HepG2 (cell line): ENCODE data around the gene RPL3. TPM values are rescaled to one million over a fixed set of nuclear protein-coding genes. Genes with fewer than 3 reads are reported as not detected.
A peak's percentile ranks its signal among the peaks of the same experiment; 100 is the strongest.

ENCODE experiments used
- KLF11 ChIP-seq: IDR thresholded peaks from 2 replicates; pipeline ENCODE4 v1.6.1; 2016; ENCODE audit warnings: missing compliant biosample characterization
- MTA3 ChIP-seq: sonication (generic); formaldehyde crosslinking; IDR thresholded peaks from 2 replicates; pipeline ENCODE4 v1.4.0; 2020; ENCODE audit warnings: missing genetic modification reagents
- MXI1 ChIP-seq: IDR thresholded peaks from 3 replicates; pipeline ENCODE4 v1.6.1; 2012; ENCODE audit warnings: low read depth, low read length, inconsistent platforms, borderline replicate concordance
- NR3C1 ChIP-seq: sonication (generic); formaldehyde crosslinking; IDR thresholded peaks from 2 replicates; pipeline ENCODE4 v1.4.0; 2020; ENCODE audit warnings: missing genetic modification reagents
- PHF5A ChIP-seq: IDR thresholded peaks from one replicate; pipeline ENCODE4 v1.6.1; 2018; ENCODE audit warnings: low read depth, missing genetic modification reagents; ENCODE audit not compliant: unreplicated experiment
- ZBTB46 ChIP-seq: sonication (generic); formaldehyde crosslinking; IDR thresholded peaks from 2 replicates; pipeline ENCODE4 v1.4.0; 2020; ENCODE audit warnings: mild to moderate bottlenecking, missing genetic modification reagents, borderline replicate concordance
- ZNF275 ChIP-seq: sonication (generic); formaldehyde crosslinking; IDR thresholded peaks from 2 replicates; pipeline ENCODE4 v1.8.0; 2022; ENCODE audit warnings: missing genetic modification reagents, mild to moderate bottlenecking, inconsistent platforms, borderline replicate concordance
- ZNF280D ChIP-seq: sonication (generic); formaldehyde crosslinking; IDR thresholded peaks from 2 replicates; pipeline ENCODE4 v1.5.1; 2020; ENCODE audit warnings: mild to moderate bottlenecking, missing genetic modification reagents
- ZNF451 ChIP-seq: sonication (generic); formaldehyde crosslinking; IDR thresholded peaks from 2 replicates; pipeline ENCODE4 v1.5.0; 2020; ENCODE audit warnings: mild to moderate bottlenecking, missing genetic modification reagents
- ZNF552 ChIP-seq: sonication (generic); formaldehyde crosslinking; IDR thresholded peaks from 2 replicates; pipeline ENCODE4 v1.9.0; 2022; ENCODE audit warnings: missing genetic modification reagents, mild to moderate bottlenecking, borderline replicate concordance
- ZNF652 ChIP-seq: IDR thresholded peaks from 2 replicates; pipeline ENCODE4 v1.6.1; 2016; ENCODE audit warnings: low read depth, borderline replicate concordance
- polyA plus RNA-seq, 8 experiments: library from polyadenylated mRNA; depleted of rRNA in 3 of 8; stranded (reverse) in 7 of 8; unstranded in 1 of 8; fragments of >200 nt; fragmentation: Illumina TruSeq in 4 of 8; extraction: Trizol in 4 of 8; gene quantifications; 2 replicates each; pipeline versions ENCODE4 v1.2.1 to v1.2.3, GENCODE V29; 2011 to 2016; ENCODE audit warnings: low read depth in 4 of 8, missing spikeins in 1 of 8, mixed read lengths in 1 of 8; ENCODE audit not compliant: insufficient read depth in 1 of 8
- total RNA-seq, 5 experiments: library from RNA; depleted of rRNA; stranded (reverse); fragments of >200 nt; fragmentation: Illumina TruSeq; extraction: Trizol; gene quantifications; 2 replicates each; pipeline ENCODE4 v1.2.3, GENCODE V29; 2016; ENCODE audit warnings: low read depth in 1 of 5
- TF ChIP-seq, protein P1 (sequence below): sonication (generic); formaldehyde crosslinking; IDR thresholded peaks from 2 replicates; pipeline ENCODE4 v1.4.0; 2020; ENCODE audit warnings: missing genetic modification reagents

RPL3 gene
- total and polyA plus RNA-seq, 2 of the 13 experiments (the other 11 are each of a cell fraction or from before 2014, with no cell fraction given): 1,051 to 3,279 TPM

DNA sequence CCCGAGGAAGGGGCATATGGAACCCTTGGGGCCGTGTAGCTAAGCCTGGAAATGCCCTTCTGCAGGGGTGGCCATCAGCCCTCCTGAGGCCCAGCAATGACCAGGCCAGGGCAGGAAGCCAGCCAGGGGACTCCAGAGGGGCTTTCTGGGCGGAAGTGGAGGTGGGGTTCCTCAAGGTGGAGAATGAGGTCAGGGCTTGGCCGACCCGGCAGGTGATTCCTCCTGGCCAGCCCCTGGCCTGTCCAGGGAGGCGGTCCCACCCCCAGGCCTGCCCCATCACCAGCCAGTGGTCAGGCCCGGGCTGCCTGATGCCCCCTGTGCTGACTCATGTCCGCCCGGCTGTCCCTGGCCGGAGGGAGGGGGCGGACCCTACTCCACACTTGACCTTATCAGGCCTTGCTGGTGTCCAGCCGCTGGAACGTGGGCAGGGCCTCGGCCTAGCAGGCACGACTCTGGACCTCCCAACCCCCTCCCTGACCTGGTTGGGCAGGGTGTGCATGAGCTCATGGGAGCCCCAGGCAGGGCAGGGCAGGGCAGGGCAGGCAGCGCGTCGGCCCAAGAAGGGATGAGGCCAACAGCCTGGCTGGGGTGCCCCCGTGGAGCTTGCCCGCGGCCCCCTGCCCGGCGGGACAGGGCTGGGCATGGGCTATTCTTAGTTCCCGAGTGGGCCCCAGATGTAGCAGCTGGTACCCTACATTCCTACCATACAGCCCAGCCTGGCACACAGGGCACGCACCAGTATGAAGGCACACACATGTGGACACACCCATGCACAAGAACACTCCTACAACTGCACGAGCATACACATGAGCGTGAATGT, 35.9 kb downstream of the RPL3 start (continued):
- TF ChIP-seq, protein P1, sequence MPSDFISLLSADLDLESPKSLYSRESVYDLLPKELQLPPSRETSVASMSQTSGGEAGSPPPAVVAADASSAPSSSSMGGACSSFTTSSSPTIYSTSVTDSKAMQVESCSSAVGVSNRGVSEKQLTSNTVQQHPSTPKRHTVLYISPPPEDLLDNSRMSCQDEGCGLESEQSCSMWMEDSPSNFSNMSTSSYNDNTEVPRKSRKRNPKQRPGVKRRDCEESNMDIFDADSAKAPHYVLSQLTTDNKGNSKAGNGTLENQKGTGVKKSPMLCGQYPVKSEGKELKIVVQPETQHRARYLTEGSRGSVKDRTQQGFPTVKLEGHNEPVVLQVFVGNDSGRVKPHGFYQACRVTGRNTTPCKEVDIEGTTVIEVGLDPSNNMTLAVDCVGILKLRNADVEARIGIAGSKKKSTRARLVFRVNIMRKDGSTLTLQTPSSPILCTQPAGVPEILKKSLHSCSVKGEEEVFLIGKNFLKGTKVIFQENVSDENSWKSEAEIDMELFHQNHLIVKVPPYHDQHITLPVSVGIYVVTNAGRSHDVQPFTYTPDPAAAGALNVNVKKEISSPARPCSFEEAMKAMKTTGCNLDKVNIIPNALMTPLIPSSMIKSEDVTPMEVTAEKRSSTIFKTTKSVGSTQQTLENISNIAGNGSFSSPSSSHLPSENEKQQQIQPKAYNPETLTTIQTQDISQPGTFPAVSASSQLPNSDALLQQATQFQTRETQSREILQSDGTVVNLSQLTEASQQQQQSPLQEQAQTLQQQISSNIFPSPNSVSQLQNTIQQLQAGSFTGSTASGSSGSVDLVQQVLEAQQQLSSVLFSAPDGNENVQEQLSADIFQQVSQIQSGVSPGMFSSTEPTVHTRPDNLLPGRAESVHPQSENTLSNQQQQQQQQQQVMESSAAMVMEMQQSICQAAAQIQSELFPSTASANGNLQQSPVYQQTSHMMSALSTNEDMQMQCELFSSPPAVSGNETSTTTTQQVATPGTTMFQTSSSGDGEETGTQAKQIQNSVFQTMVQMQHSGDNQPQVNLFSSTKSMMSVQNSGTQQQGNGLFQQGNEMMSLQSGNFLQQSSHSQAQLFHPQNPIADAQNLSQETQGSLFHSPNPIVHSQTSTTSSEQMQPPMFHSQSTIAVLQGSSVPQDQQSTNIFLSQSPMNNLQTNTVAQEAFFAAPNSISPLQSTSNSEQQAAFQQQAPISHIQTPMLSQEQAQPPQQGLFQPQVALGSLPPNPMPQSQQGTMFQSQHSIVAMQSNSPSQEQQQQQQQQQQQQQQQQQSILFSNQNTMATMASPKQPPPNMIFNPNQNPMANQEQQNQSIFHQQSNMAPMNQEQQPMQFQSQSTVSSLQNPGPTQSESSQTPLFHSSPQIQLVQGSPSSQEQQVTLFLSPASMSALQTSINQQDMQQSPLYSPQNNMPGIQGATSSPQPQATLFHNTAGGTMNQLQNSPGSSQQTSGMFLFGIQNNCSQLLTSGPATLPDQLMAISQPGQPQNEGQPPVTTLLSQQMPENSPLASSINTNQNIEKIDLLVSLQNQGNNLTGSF (CRISPR knock-in tag): no peak
- TF ChIP-seq ZBTB46 (CRISPR knock-in tag) (no peak), ZNF280D (CRISPR knock-in tag) (peak; percentile 75; the same call in 1 of the 2 replicates), MXI1 (peak; percentile 36; the same call in 1 of the 3 replicates), ZNF652 (CRISPR knock-in tag) (no peak), ZNF451 (peak; percentile 49; the same call in 1 of the 2 replicates), KLF11 (0 out of 2 replicates have a peak, but pooled peaks have one; percentile 53), PHF5A (CRISPR knock-in tag) (peak; percentile 69), ZNF275 (CRISPR knock-in tag) (peak; percentile 40; the same call in 1 of the 2 replicates), MTA3 (CRISPR knock-in tag) (no peak), NR3C1 (CRISPR knock-in tag) (no peak), ZNF552 (0 out of 2 replicates have a peak, but pooled peaks have one; percentile 64)
